GM19023 (cell line): ENCODE data around the gene TPRN.

ENCODE experiments used
- ATAC-seq: cut with Tn5 transposase; IDR thresholded peaks from one replicate; pipeline ENCODE4 v1.9.1; 2021; ENCODE audit warnings: mild to moderate bottlenecking, moderate library complexity; ENCODE audit not compliant: unreplicated experiment

The TPRN gene

DNA sequence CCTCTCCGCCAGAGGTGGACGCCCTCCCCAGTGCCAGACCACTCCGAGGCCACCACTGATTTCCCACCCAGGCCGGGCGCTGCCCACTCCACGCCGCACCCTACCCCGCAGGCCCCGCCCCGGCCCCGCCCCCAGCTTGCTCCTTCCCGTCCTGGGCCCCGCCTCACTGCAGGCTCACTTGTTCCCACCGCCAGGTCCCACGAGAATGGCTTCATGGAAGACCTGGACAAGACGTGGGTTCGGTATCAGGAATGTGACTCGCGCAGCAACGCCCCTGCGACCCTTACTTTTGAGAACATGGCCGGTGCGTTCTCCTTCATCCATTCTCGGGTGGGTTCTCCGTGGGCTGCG is 37.2 kb downstream of the TPRN start:
- no peak for ATAC-seq

DNA sequence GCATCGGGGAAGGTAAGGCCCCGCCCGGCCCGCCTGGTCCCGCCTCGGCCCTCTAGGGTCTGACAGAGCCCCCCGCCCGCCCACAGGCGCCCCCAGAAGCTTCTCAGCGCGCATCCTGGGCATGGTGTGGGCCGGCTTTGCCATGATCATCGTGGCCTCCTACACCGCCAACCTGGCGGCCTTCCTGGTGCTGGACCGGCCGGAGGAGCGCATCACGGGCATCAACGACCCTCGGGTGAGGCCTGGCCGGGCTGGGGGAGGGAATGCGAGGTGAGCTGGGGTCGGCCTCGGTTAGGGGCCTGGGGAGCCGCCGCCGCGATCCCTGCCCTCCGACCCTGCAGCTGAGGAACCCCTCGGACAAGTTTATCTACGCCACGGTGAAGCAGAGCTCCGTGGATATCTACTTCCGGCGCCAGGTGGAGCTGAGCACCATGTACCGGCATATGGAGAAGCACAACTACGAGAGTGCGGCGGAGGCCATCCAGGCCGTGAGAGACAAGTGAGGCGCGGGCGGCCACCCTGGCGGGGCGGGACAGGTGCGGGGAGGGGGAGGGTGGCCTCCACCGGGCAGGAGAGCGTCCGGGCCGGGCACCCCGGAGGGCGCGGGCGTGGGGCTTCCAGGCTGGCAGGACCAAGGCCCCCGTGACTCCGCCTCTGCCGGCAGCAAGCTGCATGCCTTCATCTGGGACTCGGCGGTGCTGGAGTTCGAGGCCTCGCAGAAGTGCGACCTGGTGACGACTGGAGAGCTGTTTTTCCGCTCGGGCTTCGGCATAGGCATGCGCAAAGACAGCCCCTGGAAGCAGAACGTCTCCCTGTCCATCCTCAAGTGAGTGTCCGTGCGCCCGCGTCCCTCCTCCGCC is 37.8 kb downstream of the TPRN start:
- no peak for ATAC-seq

- no peak for ATAC-seq
Measured at GRCh38 chr9:137161558-137162486, 38.7 kb downstream of the TPRN start.

GRCh38 chr9:137160716-137161557 is 39.6 kb downstream of the TPRN start:
- no peak for ATAC-seq

- ATAC-seq, result no peak
Measured at GRCh38 chr9:137160054-137160425, 40.5 kb downstream of the TPRN start.

GRCh38 chr9:137159105-137160053 is 41.2 kb downstream of the TPRN start:
- no peak for ATAC-seq

DNA sequence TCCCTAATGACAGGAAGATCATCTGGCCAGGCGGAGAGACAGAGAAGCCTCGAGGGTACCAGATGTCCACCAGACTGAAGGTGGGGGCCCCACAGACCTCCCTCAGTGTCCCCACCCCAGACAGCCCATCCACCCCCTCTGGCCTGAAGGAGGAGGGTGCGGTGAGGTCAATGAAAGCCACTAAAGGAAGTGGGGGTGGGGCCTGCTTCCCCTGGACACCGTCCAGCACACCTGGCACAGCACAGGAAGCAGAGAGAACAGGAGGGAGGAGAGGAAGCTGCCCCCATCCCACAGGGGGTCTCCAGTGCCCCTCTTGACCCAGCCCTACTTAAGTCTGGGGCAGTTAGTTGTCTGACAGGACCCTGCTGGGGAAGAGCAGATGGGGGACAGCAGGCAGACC is 41.9 kb downstream of the TPRN start:
- ATAC-seq, result no peak

GRCh38 chr9:137157618-137158415 is 42.7 kb downstream of the TPRN start:
- no peak for ATAC-seq

GRCh38 chr9:137156567-137157375 is 43.8 kb downstream of the TPRN start:
- no peak for ATAC-seq

- ATAC-seq, result no peak
Measured at GRCh38 chr9:137152844-137153405, 47.6 kb downstream of the TPRN start.

GRCh38 chr9:137150617-137151457 is 49.7 kb downstream of the TPRN start:
- no peak for ATAC-seq

DNA sequence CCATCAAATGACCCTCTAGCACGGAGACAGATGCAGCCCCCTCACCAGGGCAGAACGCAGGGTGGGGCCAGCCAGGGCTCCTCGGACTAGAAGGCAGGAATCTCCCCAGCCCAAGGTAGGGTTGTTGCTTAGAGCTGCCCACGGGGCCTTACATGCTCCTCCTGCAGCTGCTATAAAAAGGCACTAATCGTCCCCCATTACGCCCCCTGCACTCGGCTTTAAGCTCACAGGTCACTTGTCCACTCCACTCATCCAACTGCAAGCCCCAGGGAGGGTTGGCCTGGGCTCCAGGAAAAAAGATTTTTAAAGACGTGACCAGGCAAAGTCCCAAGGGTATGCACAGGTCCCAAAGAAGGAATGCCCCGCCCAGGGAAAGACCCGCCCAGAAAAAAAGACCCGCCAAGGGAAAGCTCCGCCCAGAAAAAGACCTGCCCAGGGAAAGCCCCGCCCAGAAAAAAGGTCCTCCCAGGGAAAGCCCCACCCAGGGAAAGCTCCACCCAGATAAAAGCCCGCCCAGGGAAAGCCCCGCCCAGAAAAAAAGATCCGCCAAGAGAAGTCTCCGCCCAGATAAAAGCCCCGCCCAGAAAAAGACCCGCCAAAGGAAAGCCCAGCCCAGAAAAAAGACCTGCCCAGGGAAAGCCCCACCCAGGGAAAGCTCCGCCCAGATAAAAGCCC is 50.5 kb downstream of the TPRN start:
- ATAC-seq, result no peak

DNA sequence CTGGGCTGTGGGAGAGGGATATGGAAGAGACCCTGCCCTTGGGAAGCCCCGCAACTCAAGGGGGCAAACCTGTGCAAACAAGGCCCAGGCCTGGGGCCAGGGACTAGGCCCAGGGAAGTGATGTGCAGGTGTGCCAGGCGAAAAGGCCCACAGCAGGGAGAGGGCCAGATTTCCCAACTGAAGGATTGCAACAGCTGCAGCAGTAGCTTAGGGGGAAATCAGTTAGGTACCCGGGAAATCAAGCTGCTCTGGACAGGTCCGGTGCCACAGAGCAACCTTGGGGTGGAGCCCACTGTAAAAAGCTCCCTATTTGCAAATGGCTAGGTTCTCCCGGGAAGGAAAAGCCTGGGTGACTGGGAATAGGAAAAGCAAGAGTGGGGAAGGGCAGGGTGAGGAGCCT is 51.2 kb downstream of the TPRN start:
- ATAC-seq, result no peak

- ATAC-seq, result no peak
Measured at GRCh38 chr9:137148661-137149060, 51.9 kb downstream of the TPRN start.

- no peak for ATAC-seq
Measured at GRCh38 chr9:137148242-137148641, 52.3 kb downstream of the TPRN start.

DNA sequence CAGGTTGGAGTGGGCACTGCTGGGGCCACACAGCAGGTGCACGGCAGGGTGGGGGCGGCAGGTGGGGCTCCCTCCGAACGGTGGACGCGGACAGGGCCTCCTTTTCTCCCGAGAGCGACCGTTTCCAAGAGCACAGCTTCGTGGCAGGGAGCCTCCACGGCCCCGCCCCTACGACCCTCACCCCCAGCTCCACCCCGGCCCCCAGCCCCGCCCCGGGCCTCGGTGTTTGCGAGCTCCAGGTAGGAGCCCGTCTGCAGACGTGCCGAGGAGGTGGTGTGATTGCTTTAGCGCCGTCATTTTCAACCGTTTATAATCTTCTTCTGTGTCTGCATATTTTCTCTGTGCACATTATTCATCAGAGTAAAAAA is 52.8 kb downstream of the TPRN start:
- no peak for ATAC-seq
